GM19468 (cell line): ENCODE measurements around the gene RAD50.
A peak's percentile ranks its signal among the peaks of the same experiment; 100 is the strongest.
"Not testable (repeated sequence)": the region's sequence is repeated elsewhere in the genome, so short reads cannot be mapped to it uniquely, and the experiment has no call there.

Experiments
- ATAC-seq: cut with Tn5 transposase; IDR thresholded peaks from one replicate; pipeline ENCODE4 v1.9.1; 2021; ENCODE audit warnings: mild to moderate bottlenecking, moderate library complexity, moderate number of reproducible peaks; ENCODE audit not compliant: unreplicated experiment; ENCODE audit errors: extremely low read depth

The RAD50 gene

DNA sequence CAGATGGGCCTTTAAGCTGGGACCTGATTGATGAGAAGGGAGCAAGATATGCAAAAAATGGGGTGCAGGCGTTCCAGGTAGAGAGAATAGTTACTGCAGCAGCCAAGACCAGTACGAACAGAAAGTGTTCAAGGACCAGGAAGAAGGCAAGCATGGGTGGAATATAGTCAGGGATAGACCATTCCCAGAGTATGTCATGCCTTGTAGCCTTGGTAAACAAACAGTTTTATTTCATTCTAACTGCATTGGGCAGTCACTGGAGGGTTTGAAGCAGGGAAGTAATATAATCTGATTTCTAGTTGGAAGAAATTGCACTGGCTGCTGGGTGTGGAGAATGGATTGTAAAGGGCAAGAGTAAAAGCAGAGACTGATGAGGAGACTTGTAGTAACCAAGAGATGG, 70.7 kb downstream of the RAD50 start:
- ATAC-seq: no peak

DNA sequence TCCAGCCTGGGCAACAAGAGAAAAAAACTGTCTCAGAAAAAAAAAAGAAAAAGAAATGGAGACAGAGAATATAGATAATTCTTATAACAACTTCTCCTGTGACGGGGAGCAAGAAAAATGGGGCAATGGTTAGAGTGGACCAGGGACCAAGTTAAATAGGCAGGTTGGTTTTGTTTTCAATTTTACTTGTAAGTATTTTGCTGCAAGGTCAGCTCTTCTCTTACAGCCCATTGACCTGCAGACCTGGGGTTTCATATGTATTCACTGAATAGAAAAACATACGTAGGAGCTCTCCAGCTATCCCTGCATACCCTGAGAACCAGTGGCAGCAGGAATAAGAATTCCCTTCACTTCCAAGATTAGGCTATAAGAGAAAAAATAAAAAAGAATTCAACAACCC, 72.0 kb downstream of the RAD50 start:
- ATAC-seq: no peak

DNA sequence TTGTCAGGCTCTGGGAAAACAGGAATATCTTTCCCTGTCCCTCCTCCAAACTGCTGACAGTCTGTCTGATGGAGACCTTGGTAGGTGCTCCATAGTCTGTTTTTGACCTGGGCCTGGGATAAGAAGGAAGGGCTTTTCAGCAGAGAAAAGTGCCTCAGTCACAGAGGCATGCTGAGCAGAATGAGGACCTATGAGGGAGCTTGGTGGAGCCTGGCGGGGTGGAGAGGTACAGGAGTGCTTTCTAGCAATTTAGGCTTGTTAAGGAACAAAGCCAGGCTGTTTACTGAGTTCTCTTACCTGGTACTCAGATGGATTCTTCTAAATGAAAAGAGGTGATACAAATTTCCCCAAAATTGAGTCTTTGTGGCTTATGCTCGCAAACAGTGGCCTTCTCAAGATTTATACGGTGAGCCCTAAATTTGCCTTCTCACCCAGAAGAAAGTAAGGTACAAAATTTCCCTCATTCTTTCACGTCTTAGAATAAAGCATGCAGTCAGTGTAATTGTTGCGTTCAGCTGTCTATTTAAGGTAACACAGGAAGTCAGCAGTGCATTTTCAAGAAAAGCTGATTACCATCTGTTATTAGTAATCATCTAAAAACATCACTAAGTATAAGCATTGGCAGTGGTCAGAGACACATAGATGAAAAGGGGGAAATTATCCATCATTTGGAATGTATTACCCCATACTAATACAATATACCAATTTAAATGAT, 72.6 kb downstream of the RAD50 start:
- no peak for ATAC-seq

DNA sequence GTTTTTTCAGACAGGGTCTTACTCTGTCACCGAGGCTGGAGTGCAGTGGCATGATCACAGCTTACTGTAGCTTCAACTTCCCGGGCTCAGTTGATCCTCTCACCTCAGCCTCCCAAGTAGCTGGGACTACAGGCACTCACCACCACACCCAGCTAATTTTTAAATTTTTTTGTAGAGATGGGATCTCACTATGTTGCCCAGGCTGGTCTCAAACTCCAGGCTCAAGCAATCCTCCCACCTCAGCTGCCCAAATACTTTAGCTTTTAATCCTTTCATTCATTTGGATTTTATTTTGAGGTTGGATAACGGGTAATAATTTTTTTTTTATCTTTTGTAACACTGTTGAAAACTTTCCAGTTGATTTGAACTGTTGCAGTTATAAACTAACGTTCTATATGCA, 76.8 kb downstream of the RAD50 start:
- not testable (repeated sequence) for ATAC-seq

DNA sequence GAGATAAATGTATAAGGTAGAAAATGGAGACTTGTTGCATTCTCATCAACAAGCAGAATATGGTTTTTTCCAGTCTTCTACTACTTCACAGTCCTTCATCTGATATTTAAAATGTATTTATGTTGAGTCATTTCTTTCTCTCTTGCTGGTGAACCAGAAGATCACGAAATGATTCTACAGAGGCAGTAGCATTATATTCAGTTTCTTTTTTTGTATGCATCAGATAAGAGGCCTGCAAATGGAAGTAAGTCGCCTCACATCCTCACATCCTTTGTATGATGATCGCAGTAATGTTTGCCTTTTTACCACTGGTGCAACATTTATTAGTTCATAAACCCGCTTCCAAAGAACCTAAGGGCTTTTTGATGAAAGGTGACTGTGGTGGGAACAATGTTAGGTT, 79.1 kb downstream of the RAD50 start:
- ATAC-seq: no peak

DNA sequence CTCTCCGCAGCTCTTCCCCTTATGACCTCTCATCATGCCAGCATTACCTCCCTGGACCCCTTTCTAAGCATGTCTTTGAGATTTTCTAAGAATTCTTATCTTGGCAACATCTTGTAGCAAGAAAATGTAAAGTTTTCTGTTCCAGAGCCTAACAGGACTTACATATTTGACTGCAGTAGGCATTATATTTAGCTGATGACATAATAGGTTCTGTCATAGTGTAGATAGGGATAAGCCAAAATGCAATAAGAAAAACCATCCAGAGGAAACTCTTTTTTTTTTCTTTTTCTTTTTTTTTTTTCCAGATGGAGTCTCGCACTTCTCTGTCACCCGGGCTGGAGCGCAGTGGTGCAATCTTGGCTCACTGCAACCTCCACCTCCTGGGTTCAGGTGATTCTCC, 80.5 kb downstream of the RAD50 start:
- no peak for ATAC-seq

DNA sequence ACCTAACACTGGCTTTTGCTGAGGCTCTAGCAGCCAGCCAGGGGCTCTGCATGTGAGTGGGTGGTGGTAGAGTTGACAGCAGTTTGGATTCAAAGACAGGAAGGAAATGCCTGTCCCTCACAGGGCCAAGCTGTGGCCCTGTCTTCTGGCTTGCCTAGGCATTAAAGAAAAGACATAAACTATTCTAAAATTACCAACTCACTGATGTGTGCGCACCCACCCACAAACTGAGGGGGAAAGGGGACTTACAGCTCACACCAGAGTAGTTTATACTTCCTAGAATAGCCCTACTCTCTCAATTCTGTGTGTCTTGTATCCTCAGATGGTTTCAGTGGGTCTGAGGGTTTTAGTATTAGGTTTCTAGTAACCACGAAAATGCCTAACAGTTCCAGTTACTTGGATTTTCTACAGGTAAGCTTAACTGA, 82.9 kb downstream of the RAD50 start:
- peak; percentile 40 for ATAC-seq

DNA sequence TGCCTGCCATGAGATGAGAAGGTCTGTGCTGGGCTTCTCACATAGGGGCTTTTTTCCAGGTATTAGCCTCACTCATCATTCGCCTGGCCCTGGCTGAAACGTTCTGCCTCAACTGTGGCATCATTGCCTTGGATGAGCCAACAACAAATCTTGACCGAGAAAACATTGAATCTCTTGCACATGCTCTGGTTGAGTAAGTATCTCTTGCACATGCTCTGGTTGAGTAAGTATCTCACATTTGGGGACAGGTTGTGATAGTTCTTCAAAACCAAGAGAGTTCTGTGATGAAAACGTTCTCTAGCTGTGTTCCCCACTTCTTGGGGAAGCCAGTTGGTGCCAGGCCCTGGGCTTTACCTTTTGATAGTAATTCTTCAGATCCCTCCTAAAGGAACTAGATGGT, 83.8 kb downstream of the RAD50 start:
- no peak for ATAC-seq

DNA sequence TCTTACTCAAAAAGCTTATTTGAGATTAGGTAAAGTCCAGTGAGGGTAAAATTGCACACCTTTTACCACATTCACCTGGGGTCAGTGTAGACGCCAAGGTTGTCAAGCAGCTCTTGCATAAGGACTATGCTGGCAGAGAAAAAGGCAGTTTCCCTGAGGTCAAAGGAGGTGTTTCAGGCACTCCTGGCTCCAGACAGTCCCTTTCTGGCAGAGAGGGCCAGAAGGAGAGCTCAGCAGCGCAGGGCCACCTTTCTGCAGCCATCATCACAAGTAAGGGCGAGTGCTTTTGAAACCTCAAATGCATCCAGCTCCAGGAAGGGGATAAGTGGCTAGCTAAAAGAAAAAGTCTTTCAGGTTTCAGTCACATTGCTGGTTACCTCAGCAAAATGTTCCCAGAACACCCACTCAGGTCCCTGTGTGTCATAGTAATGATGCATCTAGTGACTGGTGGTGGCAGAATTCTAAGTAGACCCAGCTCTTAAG, 84.5 kb downstream of the RAD50 start:
- ATAC-seq: no peak

DNA sequence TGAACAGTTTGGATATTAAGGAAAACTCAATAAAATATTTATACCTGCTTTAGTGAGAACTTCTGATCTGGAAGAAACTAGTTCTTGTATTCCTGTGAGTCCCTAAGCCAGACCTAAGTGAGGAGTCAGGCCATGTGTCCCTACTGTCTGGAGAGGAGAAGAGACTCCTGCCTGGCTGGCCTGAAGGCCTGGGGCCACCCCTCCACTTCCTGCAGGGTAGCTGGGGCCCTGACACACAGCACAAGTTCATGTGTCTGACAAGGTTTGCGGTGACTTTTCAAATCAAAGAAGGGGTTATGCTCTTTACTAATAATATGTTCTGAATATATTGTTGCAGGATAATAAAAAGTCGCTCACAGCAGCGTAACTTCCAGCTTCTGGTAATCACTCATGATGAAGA, 85.1 kb downstream of the RAD50 start:
- no peak for ATAC-seq

DNA sequence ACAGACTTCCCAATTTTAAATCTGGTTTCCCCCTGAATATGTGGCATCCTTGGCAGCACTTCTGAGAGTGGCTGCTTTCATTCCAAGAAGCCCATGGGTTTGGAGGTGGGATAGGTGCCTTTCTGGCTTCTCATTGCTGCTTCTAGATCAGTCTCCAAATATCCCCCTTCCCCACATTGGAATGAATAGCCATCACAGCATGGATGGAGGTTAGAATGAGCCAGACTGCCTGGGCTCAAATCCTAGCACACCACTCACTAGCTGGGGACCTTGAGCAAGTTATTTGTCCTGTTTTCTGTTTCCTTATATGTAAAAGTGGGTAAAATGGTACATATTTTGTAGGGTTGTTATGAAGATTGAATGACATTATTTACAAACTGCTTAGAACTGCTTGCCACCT, 87.4 kb downstream of the RAD50 start:
- ATAC-seq: no peak

DNA sequence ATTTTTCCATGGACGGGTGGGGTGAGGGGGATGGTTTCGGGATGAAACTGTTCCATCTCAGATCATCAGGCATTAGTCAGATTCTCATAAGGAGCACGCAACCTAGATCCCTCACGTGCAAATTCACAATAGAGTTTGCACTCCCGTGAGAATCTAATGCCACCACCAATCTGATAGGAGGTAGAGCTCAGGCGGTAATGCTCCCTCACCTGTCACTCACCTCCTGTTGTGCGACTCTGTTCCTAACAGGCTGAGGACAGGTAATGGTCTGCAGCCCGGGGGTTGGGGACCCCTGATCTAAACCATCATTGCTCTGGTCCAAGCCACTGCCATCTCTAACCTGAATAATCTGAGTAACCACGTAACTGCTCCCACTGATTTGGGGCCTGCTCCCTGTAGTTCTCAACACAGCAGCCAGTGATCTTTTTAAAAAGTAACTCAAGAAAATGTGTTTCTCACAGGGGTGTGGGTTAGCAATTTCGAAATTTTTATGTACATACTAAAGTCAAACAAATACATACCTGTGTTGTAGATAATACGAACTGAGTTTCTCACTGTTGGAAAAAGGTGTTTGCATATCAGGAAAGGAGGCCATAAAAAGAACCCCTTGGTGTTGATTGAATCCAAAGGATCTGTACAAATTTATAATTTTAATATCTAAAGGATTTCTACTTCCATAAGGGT, 89.9 kb downstream of the RAD50 start:
- no peak for ATAC-seq

DNA sequence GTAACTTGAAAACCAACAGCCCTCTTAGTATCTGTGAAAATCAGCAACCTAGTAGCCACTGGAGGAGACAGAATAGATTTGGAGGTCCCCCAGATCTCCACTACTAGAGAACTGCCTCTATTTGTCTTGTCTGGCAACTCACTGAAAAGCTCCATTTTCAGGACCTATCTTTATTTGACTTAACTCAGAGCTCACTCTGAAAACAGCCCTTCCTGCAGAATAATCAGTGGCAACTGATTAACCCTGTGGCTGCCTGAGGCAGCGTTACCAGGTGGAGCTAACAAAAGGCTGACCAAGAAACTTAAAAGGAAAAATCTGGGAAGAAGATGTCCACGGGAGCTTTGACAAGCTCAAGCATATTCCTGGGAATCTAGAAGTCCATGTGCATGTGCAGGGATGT, 90.7 kb downstream of the RAD50 start:
- no peak for ATAC-seq

DNA sequence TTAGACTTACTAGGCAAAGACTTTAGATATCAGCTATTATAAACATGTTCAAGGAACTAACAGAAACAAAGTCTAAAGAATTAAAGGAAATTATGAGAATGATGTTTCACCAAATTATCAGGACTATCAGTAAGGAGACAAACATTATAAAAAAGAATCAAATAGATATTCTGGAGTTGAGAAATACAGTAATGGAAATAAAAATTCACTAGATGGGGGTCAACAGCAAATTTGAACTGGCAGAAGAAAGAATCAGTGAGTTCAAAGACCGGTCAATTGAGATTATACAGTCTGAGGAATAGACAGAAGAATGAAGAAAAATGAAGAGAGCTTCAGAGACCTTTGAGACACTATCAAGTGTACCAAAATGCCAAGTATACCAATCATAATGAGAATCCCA, 91.6 kb downstream of the RAD50 start:
- no peak for ATAC-seq

DNA sequence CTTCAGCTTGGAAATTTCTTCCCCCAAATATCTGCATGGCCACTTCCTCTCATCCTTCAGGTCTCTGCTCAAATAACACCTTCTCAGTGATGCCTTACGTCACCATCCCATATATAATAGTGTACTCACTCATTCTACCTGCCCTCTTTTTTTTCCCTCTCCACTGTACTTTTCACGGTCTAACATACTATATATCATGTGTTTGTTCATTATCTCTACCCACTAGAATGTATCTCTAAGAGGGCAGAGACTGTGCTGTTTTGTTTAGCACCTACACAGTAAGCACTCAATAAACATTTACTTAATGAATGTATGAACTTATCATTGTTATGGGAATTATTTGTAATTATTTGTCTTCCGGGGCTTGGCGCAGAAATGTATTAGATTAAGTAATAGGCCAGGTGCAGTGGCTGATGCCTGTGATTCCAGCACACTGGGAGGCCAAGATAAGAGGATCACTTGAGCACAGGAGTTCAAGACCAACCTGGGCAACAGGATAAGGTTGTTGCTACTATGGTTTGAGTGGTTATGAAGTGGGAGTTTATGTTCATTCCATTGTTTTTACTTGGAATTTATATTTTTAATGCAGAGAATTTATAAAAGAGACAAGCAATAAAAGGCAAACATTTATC, 95.2 kb downstream of the RAD50 start:
- ATAC-seq: no peak

DNA sequence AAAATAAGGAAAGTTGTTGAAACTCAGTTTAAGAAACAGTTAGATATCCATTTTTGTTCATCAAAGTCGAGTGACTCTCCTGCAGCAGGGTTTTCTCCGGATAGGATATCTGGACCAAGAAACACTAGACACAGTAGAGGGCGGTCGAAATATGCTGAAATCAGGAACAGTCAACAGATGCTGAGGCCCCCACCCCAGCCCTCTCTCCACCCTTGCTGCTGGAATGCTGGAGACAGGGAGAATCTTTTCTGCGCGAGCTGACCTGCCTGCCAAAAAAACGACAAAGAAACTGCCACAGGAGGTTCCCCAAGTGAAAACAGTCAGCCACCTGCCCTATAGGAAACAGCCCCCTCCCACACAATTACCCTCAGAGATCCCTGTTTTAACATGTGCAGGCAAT, 96.9 kb downstream of the RAD50 start:
- ATAC-seq: no peak

DNA sequence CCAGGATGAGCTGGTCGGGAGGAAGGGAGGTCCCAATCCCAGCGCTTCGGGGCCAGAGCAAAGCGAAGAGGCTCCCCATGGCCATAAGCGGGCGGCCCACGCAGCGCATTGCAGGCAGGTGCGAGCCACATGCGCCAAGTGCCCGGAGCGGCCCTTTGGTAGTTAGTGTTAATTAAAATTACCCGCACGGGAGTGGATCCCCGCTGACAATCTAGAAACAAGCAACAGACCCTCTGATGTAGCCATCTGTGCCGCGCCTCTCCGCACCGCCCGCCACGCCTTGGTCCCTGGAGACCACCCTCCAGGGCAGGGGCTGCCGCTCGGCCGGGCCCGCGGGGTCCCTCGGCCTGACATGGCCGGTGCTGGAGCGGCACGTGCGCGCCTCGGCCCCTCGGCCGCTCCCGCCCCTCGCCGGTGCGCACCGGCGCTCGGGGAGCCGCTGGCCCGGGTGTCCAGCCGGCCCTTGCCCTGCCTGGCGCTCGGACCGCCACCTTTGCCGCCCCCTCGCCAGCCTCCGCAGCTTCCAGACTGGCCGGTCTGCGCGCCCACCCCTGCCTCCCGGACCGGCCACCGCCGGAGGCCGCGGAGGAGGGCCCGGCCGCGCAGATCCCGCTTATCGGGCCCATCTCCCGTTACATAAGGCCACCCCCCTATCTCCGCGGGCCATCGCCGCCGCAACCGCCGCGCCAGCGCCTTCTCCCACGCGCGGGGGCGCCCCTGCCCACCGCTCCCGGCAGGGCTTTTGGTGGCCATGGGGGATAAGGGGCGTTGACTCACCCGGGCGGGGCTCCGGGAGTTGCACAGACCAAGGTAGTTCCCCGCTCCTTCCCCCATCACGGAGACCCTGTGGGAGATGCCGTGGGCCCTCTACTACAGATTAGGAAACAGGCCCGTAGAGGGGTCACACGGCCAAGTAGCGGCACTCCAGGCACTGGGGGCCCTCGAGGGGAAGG, 99.3 kb downstream of the RAD50 start:
- no peak for ATAC-seq

DNA sequence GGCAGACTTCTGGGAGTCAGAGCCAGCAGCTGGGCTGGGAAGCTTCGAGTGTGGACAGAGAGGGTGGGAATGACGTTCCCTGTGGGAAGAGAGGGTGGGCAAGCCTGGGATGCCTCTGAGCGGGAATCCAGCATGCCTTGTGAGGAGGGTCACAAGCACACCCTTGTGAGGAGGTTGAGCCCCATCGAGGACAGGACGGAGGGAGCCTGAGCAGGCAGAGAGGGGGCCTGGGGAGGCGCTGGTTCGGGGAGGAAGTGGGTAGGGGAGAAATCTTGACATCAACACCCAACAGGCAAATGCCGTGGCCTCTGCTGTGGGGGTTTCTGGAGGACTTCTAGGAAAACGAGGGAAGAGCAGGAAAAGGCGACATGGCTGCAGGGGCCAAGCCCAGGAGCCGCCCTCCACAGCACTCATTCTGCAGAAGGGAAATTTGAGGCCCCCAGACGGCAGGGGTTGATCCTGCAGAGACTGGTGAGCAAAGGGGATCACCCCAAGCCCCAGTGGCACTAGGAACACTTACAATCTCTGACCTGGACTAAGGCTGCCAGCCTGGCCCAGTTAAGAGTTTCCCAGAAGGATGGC, 100.1 kb downstream of the RAD50 start:
- no peak for ATAC-seq

DNA sequence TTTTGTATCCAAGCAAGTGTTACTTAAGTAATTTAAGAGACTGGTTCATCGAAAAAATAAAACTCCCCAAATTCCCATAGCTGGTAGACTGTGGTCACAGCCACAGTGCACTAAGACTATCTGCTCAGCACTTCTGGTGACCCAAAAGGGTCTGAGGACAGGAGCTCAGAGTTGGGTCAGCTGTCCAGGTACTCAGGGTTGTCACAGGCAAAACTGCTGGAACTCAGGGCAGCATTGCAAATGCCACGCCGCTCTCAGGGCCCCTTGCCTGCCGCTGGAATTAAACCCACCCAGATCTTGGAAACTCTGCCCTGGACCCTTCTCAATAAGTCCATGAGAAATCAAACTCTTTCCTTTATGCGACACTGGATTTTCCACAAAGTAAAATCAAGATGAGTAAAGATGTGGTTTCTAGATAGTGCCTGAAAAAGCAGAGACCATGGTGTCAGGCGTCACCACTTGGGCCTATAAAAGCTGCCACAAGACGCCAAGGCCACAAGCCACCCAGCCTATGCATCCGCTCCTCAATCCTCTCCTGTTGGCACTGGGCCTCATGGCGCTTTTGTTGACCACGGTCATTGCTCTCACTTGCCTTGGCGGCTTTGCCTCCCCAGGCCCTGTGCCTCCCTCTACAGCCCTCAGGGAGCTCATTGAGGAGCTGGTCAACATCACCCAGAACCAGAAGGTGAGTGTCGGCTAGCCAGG, 101.1 kb downstream of the RAD50 start, which contains the start of gene IL13:
TSS of gene IL13 (plus strand) at position 498 of the 705 bp plus-strand sequence. CDS start at position 512, 14 bp downstream.
- no peak for ATAC-seq
